GM23338 (cell line): Measurements from ENCODE around the gene GPC5. TPM values are rescaled to one million over a fixed set of nuclear protein-coding genes. Genes with fewer than 3 reads are reported as not detected.
A peak's percentile ranks its signal among the peaks of the same experiment; 100 is the strongest.

Experiments used
- ATAC-seq: fragments of 200-7000 bp; cut with Tn5 transposase; 3 replicates; pipeline ENCODE4 v1.9.1; 2020
- DNase-seq: peaks from one replicate; pipeline ENCODE4 v3.0.0-alpha.2; 2015; ENCODE audit warnings: low spot score
- H2AFZ ChIP-seq: fragments of 200-600 bp; sonication (generic); 2 replicates; pipeline ENCODE4 v1.8.0; 2016; ENCODE audit warnings: antibody characterized with exemption, mild to moderate bottlenecking, moderate library complexity
- H3F3A ChIP-seq: fragments of 200-600 bp; sonication (generic); replicated peaks from 2 replicates; pipeline ENCODE4 v1.8.0; 2017; ENCODE audit warnings: antibody characterized with exemption, mixed run types, low read depth
- H3K27ac ChIP-seq: fragments of 200-600 bp; sonication (generic); 2 replicates; pipeline ENCODE4 v1.6.1; 2016; ENCODE audit warnings: low read depth
- H3K27me3 ChIP-seq: fragments of 200-600 bp; sonication (generic); 2 replicates; pipeline ENCODE4 v1.8.0; 2016; ENCODE audit warnings: mild to moderate bottlenecking, mixed run types, moderate library complexity; ENCODE audit not compliant: insufficient read depth
- H3K36me3 ChIP-seq: fragments of 200-600 bp; sonication (generic); 2 replicates; pipeline ENCODE4 v1.8.0; 2016; ENCODE audit warnings: mild to moderate bottlenecking; ENCODE audit not compliant: insufficient read depth
- H3K4me1 ChIP-seq: fragments of 200-600 bp; sonication (generic); 2 replicates; pipeline ENCODE4 v1.8.0; 2016; ENCODE audit warnings: mild to moderate bottlenecking, moderate library complexity; ENCODE audit not compliant: insufficient read depth
- H3K4me2 ChIP-seq: fragments of 200-600 bp; sonication (generic); 2 replicates; pipeline ENCODE4 v1.7.1; 2017; ENCODE audit warnings: mixed run types
- H3K4me3 ChIP-seq: fragments of 200-600 bp; sonication (generic); 2 replicates; pipeline ENCODE4 v1.6.1; 2016; ENCODE audit warnings: mixed run types
- H3K79me2 ChIP-seq: fragments of 200-600 bp; sonication (generic); replicated peaks from 2 replicates; pipeline ENCODE4 v1.8.0; 2017; ENCODE audit warnings: mild to moderate bottlenecking; ENCODE audit not compliant: insufficient read depth
- H3K9me2 ChIP-seq: fragments of 200-600 bp; sonication (generic); 2 replicates; pipeline ENCODE4 v1.8.0; 2017; ENCODE audit not compliant: insufficient read depth
- H4K20me1 ChIP-seq: fragments of 200-600 bp; sonication (generic); replicated peaks from 2 replicates; pipeline ENCODE4 v1.8.0; 2017; ENCODE audit warnings: mild to moderate bottlenecking; ENCODE audit not compliant: insufficient read depth
- H3K27ac Mint-ChIP-seq: 2 replicates; pipeline ENCODE4 v1.8.0; 2020; ENCODE audit warnings: inconsistent platforms, mild to moderate bottlenecking, moderate library complexity, mixed read lengths
- H3K27me3 Mint-ChIP-seq: 3 replicates; pipeline ENCODE4 v1.8.0; 2022; ENCODE audit warnings: low read depth, mild to moderate bottlenecking, moderate library complexity, mixed read lengths, inconsistent platforms; ENCODE audit not compliant: insufficient read depth, poor library complexity
- H3K36me3 Mint-ChIP-seq: 3 replicates; pipeline ENCODE4 v1.8.0; 2021; ENCODE audit warnings: low read depth, mild to moderate bottlenecking, inconsistent platforms, moderate library complexity, mixed read lengths
- H3K4me1 Mint-ChIP-seq: 3 replicates; pipeline ENCODE4 v1.8.0; 2020; ENCODE audit warnings: mild to moderate bottlenecking, inconsistent platforms, mixed read lengths
- H3K4me3 Mint-ChIP-seq: 3 replicates; pipeline ENCODE4 v1.8.0; 2021; ENCODE audit warnings: moderate library complexity, mild to moderate bottlenecking, inconsistent platforms, mixed read lengths
- H3K9me3 Mint-ChIP-seq: 3 replicates; pipeline ENCODE4 v1.8.0; 2020; ENCODE audit warnings: moderate library complexity, mild to moderate bottlenecking, inconsistent platforms, mixed read lengths
- EZH2 ChIP-seq: fragments of 200-600 bp; sonication (generic); IDR thresholded peaks from one replicate; pipeline ENCODE4 v1.8.0; 2017; ENCODE audit warnings: antibody characterized with exemption, mild to moderate bottlenecking, low read depth; ENCODE audit not compliant: unreplicated experiment
- NANOG ChIP-seq: IDR thresholded peaks from 2 replicates; pipeline ENCODE4 v1.6.1; 2016; ENCODE audit warnings: antibody characterized with exemption, borderline replicate concordance
- POLR2AphosphoS5 ChIP-seq: IDR thresholded peaks from 2 replicates; pipeline ENCODE4 v1.6.1; 2016; ENCODE audit warnings: antibody characterized with exemption, low read depth
- REST ChIP-seq: IDR thresholded peaks from one replicate; pipeline ENCODE4 v1.6.1; 2018; ENCODE audit warnings: antibody characterized with exemption; ENCODE audit not compliant: unreplicated experiment
- STAT1 ChIP-seq: IDR thresholded peaks from one replicate; pipeline ENCODE4 v1.6.1; 2016; ENCODE audit warnings: antibody characterized with exemption; ENCODE audit not compliant: unreplicated experiment
- ZNF114 ChIP-seq: fragments of 250-450 bp; sonication (Bioruptor Pico); IDR thresholded peaks from 2 replicates; pipeline ENCODE4 v1.5.0; 2020; ENCODE audit warnings: mild to moderate bottlenecking, moderate library complexity
- ZNF462 ChIP-seq: fragments of 250-450 bp; sonication (Bioruptor Pico); IDR thresholded peaks from 2 replicates; pipeline ENCODE4 v1.5.0; 2020; ENCODE audit warnings: mild to moderate bottlenecking, moderate library complexity
- polyA plus RNA-seq: library from polyadenylated mRNA; unstranded; fragments of >200 nt; fragmentation: Nextera tagmentation; extraction: Ambion mirVana; gene quantifications from 2 replicates; pipeline ENCODE4 v1.2.1, GENCODE V29; 2016
- total RNA-seq: library from RNA; depleted of rRNA; stranded (reverse); fragments of >200 nt; shearing (Covaris generic); gene quantifications from 2 replicates; pipeline ENCODE4 v1.2.3, GENCODE V29; 2014

GPC5 gene
- total and polyA plus RNA-seq, 2 experiments from 2014 or later, result 0.95 to 1.1 TPM

GRCh38 chr13:91649456-91649855, 251.0 kb downstream of the GPC5 start (continued):
- TF ChIP-seq ZNF462 (no peak), REST (no peak)

GRCh38 chr13:91652404-91653301, 254.2 kb downstream of the GPC5 start:
- no peak overlapping the region for H2AFZ ChIP-seq
- no peak overlapping the region for H3K27ac ChIP-seq
- H3K9me2 ChIP-seq, result peaks cover 7% of the 10 kb centered on the region; the same call in 1 of the 2 replicates
- DNase-seq, result peak; percentile 10
- no peak; the same call in 2 of the 3 replicates for ATAC-seq
- H3K27ac Mint-ChIP-seq, result no peak overlapping the region
- H3K4me2 ChIP-seq, result no peak overlapping the region
- no peaks in the 10 kb centered on the region for H3K36me3 ChIP-seq
- H3K36me3 Mint-ChIP-seq, result no peaks in the 10 kb centered on the region
- H4K20me1 ChIP-seq, result no peaks in the 10 kb centered on the region
- H3K27me3 ChIP-seq, result no peaks in the 10 kb centered on the region
- no peaks in the 10 kb centered on the region for H3K9me3 Mint-ChIP-seq
- H3K79me2 ChIP-seq, result no peaks in the 10 kb centered on the region
- peaks cover 17% of the 10 kb centered on the region; the same call in 2 of the 3 replicates for H3K4me1 Mint-ChIP-seq
- no peaks in the 10 kb centered on the region for H3K27me3 Mint-ChIP-seq
- no peaks in the 10 kb centered on the region for H3F3A ChIP-seq
- no peak overlapping the region for H3K4me3 Mint-ChIP-seq
- no peak overlapping the region for H3K4me3 ChIP-seq
- 0 out of 2 replicates have a peak, but pooled peaks cover 5% of the 10 kb centered on the region for H3K4me1 ChIP-seq
- TF ChIP-seq NANOG (no peak), ZNF114 (CRISPR knock-in tag) (no peak), STAT1 (no peak), EZH2 (no peak), POLR2AphosphoS5 (no peak)
